ENCODE results near the gene MLC1. TPM values are rescaled to one million over a fixed set of nuclear protein-coding genes. Genes with fewer than 3 reads are reported as not detected.

Gene MLC1
- total and polyA plus RNA-seq, 3 experiments from 2014 or later: 0.35 to 1.7 (median 0.47) TPM

GRCh38 chr22:50078246-50078645 lies 7.0 kb downstream of the MLC1 start:
- H3K4me1 Mint-ChIP-seq: no peaks in the 10 kb centered on the region
- no peak for DNase-seq

GRCh38 chr22:50076646-50077535 lies 8.3 kb downstream of the MLC1 start:
- Mint-ChIP-seq H3K9me3 (no peaks in the 10 kb centered on the region), H3K36me3 (no peaks in the 10 kb centered on the region), H3K27me3 (peaks cover 0 to 4% of the 10 kb centered on the region in 2 donors), H3K4me1 (no peaks in the 10 kb centered on the region), H3K4me3 (no peak overlapping the region), H3K27ac (no peak overlapping the region)
- H3K4me1 ChIP-seq (ENCODE audit: insufficient read depth, low read length): no peaks in the 10 kb centered on the region
- H3K27ac ChIP-seq (ENCODE audit: low read depth, low read length): no peak overlapping the region
- no peak overlapping the region for H3K4me3 ChIP-seq (ENCODE audit: low read length)
- ChIA-PET CTCF (no interaction called here), POLR2A (no interaction called here)
- no peaks in the 10 kb centered on the region for H3K9me3 ChIP-seq (ENCODE audit: low read length)
- DNase-seq: no peak
- H3K27me3 ChIP-seq (ENCODE audit: insufficient read depth, low read length, poor library complexity, severe bottlenecking): no peaks in the 10 kb centered on the region
- H3K36me3 ChIP-seq (ENCODE audit: insufficient read depth, low read length): no peaks in the 10 kb centered on the region

More at GRCh38 chr22:50078246-50078645, 7.0 kb downstream of the MLC1 start:
- H3K27ac Mint-ChIP-seq: no peak overlapping the region
- H3K36me3 Mint-ChIP-seq: no peaks in the 10 kb centered on the region
- no peaks in the 10 kb centered on the region for H3K27me3 ChIP-seq (ENCODE audit: insufficient read depth, low read length, poor library complexity, severe bottlenecking)
- no peak overlapping the region for H3K27ac ChIP-seq (ENCODE audit: low read depth, low read length)
- no peaks in the 10 kb centered on the region for H3K9me3 Mint-ChIP-seq
- ChIA-PET POLR2A (no interaction called here), CTCF (no interaction called here)
- H3K4me1 ChIP-seq (ENCODE audit: insufficient read depth, low read length): no peaks in the 10 kb centered on the region
- H3K36me3 ChIP-seq (ENCODE audit: insufficient read depth, low read length): no peaks in the 10 kb centered on the region
- no peak overlapping the region for H3K4me3 ChIP-seq (ENCODE audit: low read length)
- H3K27me3 Mint-ChIP-seq: peaks cover 1 to 9% of the 10 kb centered on the region in 2 donors
- H3K9me3 ChIP-seq (ENCODE audit: low read length): no peaks in the 10 kb centered on the region
- no peak overlapping the region for H3K4me3 Mint-ChIP-seq

GRCh38 chr22:50074551-50075530 lies 10.4 kb downstream of the MLC1 start:
- Mint-ChIP-seq H3K27ac (no peak overlapping the region), H3K36me3 (no peaks in the 10 kb centered on the region), H3K9me3 (no peaks in the 10 kb centered on the region), H3K4me3 (no peak overlapping the region), H3K27me3 (peaks cover 0 to 3% of the 10 kb centered on the region in 2 donors), H3K4me1 (no peaks in the 10 kb centered on the region)
- H3K36me3 ChIP-seq (ENCODE audit: insufficient read depth, low read length): no peaks in the 10 kb centered on the region
- no peak for DNase-seq
- no peaks in the 10 kb centered on the region for H3K9me3 ChIP-seq (ENCODE audit: low read length)
- CTCF ChIA-PET: no interaction called here
- no peak overlapping the region for H3K4me3 ChIP-seq (ENCODE audit: low read length)
- POLR2A ChIA-PET: no interaction called here
- no peaks in the 10 kb centered on the region for H3K27me3 ChIP-seq (ENCODE audit: insufficient read depth, low read length, poor library complexity, severe bottlenecking)
- no peaks in the 10 kb centered on the region for H3K4me1 ChIP-seq (ENCODE audit: insufficient read depth, low read length)
- H3K27ac ChIP-seq (ENCODE audit: low read depth, low read length): no peak overlapping the region

- no peaks in the 10 kb centered on the region for H3K36me3 ChIP-seq (ENCODE audit: insufficient read depth, low read length)
- Mint-ChIP-seq H3K36me3 (no peaks in the 10 kb centered on the region), H3K27ac (no peak overlapping the region), H3K9me3 (no peaks in the 10 kb centered on the region), H3K4me3 (no peak overlapping the region), H3K4me1 (no peaks in the 10 kb centered on the region), H3K27me3 (peaks cover 0 to 3% of the 10 kb centered on the region in 2 donors)
- no peaks in the 10 kb centered on the region for H3K4me1 ChIP-seq (ENCODE audit: insufficient read depth, low read length)
- no peaks in the 10 kb centered on the region for H3K27me3 ChIP-seq (ENCODE audit: insufficient read depth, low read length, poor library complexity, severe bottlenecking)
- DNase-seq: no peak
- no peak overlapping the region for H3K4me3 ChIP-seq (ENCODE audit: low read length)
- POLR2A ChIA-PET: no interaction called here
- CTCF ChIA-PET: no interaction called here
- H3K9me3 ChIP-seq (ENCODE audit: low read length): no peaks in the 10 kb centered on the region
- H3K27ac ChIP-seq (ENCODE audit: low read depth, low read length): no peak overlapping the region
These were observed 11.2 kb downstream of the MLC1 start for GRCh38 chr22:50074056-50074455.

GRCh38 chr22:50072714-50073538 lies 12.3 kb downstream of the MLC1 start:
- Mint-ChIP-seq H3K36me3 (no peaks in the 10 kb centered on the region), H3K4me1 (no peaks in the 10 kb centered on the region), H3K4me3 (no peak overlapping the region), H3K9me3 (no peaks in the 10 kb centered on the region), H3K27me3 (peaks cover 0 to 3% of the 10 kb centered on the region in 2 donors), H3K27ac (peak overlapping the region in 1 of 8 donors; percentile 60)
- no peaks in the 10 kb centered on the region for H3K9me3 ChIP-seq (ENCODE audit: low read length)
- DNase-seq: no peak
- H3K27me3 ChIP-seq (ENCODE audit: insufficient read depth, low read length, poor library complexity, severe bottlenecking): no peaks in the 10 kb centered on the region
- H3K36me3 ChIP-seq (ENCODE audit: insufficient read depth, low read length): no peaks in the 10 kb centered on the region
- H3K4me3 ChIP-seq (ENCODE audit: low read length): no peak overlapping the region
- POLR2A ChIA-PET: no interaction called here
- H3K4me1 ChIP-seq (ENCODE audit: insufficient read depth, low read length): no peaks in the 10 kb centered on the region
- no peak overlapping the region for H3K27ac ChIP-seq (ENCODE audit: low read depth, low read length)
- CTCF ChIA-PET: no interaction called here

GRCh38 chr22:50072167-50072555 lies 13.1 kb downstream of the MLC1 start:
- no peaks in the 10 kb centered on the region for H3K9me3 Mint-ChIP-seq
- peaks cover 0 to 3% of the 10 kb centered on the region in 2 donors for H3K27me3 Mint-ChIP-seq
- no peak overlapping the region for H3K27ac Mint-ChIP-seq
- Histone ChIP-seq H3K27me3 (ENCODE audit: insufficient read depth, low read length, poor library complexity, severe bottlenecking) (no peaks in the 10 kb centered on the region), H3K4me3 (ENCODE audit: low read length) (no peak overlapping the region), H3K27ac (ENCODE audit: low read depth, low read length) (no peak overlapping the region), H3K4me1 (ENCODE audit: insufficient read depth, low read length) (no peaks in the 10 kb centered on the region), H3K36me3 (ENCODE audit: insufficient read depth, low read length) (no peaks in the 10 kb centered on the region), H3K9me3 (ENCODE audit: low read length) (no peaks in the 10 kb centered on the region)
- ChIA-PET POLR2A (no interaction called here), CTCF (no interaction called here)
- H3K4me3 Mint-ChIP-seq: no peak overlapping the region
- no peak for DNase-seq
- H3K36me3 Mint-ChIP-seq: no peaks in the 10 kb centered on the region
- H3K4me1 Mint-ChIP-seq: no peaks in the 10 kb centered on the region

- H3K27me3 ChIP-seq (ENCODE audit: insufficient read depth, low read length, poor library complexity, severe bottlenecking): no peaks in the 10 kb centered on the region
- no peaks in the 10 kb centered on the region for H3K36me3 Mint-ChIP-seq
- no peaks in the 10 kb centered on the region for H3K4me1 ChIP-seq (ENCODE audit: insufficient read depth, low read length)
- H3K27ac ChIP-seq (ENCODE audit: low read depth, low read length): no peak overlapping the region
- DNase-seq: no peak
- no peaks in the 10 kb centered on the region for H3K9me3 ChIP-seq (ENCODE audit: low read length)
- ChIA-PET POLR2A (no interaction called here), CTCF (no interaction called here)
- H3K27me3 Mint-ChIP-seq: peaks cover 0 to 3% of the 10 kb centered on the region in 2 donors
- no peaks in the 10 kb centered on the region for H3K9me3 Mint-ChIP-seq
- no peak overlapping the region for H3K4me3 ChIP-seq (ENCODE audit: low read length)
- no peaks in the 10 kb centered on the region for H3K4me1 Mint-ChIP-seq
- no peak overlapping the region for H3K27ac Mint-ChIP-seq
- no peak overlapping the region for H3K4me3 Mint-ChIP-seq
- no peaks in the 10 kb centered on the region for H3K36me3 ChIP-seq (ENCODE audit: insufficient read depth, low read length)
These were observed 13.6 kb downstream of the MLC1 start for GRCh38 chr22:50071432-50072166.

Data from CD8-positive, alpha-beta memory T cell (primary cell).